IPS-NIHi7 (cell line): ENCODE measurements around the gene GNPTAB.
"Not testable (repeated sequence)": the region's sequence is repeated elsewhere in the genome, so short reads cannot be mapped to it uniquely, and the experiment has no call there.

Experiments
- DNase-seq: peaks from one replicate; pipeline ENCODE4 v3.0.0; 2012; ENCODE audit warnings: mixed read lengths; ENCODE audit errors: extremely low spot score

GNPTAB gene

DNA sequence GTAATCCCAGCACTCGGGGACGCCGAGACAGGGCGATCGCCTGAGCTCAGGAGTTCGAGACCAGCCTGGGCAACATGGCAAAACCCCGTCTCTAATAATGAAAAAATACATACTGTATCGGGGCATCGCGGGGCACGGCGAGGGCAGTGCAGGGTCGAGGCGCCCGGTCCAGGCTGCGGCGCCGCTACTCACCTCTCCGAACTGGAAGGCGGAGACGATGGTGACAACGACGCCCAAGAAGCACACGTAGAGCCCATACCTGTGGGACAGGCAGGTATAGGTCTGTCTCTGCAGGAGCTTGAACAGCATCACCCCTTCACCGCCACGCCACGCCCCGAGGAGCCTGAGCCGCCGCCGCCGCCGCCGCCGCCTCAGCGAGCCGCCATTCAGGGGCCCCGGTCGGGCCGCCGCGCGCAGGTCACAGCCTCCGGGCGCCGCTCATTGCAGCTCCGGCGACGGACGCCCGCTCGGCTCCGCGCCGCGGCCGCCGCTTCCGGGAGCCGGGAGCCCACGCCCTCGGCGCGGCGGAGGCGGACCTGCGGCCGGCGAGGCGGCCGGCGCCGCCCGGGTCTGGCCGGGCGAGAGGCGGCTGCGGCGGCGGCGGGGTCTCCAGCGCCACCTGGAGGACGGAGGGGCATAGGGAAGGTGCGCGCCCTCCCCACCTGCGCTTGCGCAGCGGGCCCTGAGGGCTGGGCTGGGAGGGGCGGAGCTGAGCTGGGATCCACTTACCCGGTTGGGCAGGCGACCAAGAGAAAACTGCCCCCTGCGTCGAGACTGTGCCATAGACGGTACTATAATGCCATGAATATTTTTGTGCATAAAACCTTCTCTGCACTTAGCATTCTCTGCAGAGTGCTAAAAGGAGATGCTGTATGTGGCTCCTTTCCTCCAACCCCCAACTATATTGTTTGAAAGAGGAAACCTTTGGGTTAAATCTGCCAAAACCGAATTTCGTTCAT is at the start of gene GNPTAB:
Gene GNPTAB, minus strand, starts transcription at position 593 of the 959 bp plus-strand sequence. Its CDS starts 284 bp downstream, at position 309.
- DNase-seq = peak; percentile 98

GRCh38 chr12:101878243-101878821 is 47.6 kb upstream of the GNPTAB start:
- no peak for DNase-seq

- peak; percentile 41 for DNase-seq
Measured at GRCh38 chr12:101877806-101878242, 47.1 kb upstream of the GNPTAB start.

DNA sequence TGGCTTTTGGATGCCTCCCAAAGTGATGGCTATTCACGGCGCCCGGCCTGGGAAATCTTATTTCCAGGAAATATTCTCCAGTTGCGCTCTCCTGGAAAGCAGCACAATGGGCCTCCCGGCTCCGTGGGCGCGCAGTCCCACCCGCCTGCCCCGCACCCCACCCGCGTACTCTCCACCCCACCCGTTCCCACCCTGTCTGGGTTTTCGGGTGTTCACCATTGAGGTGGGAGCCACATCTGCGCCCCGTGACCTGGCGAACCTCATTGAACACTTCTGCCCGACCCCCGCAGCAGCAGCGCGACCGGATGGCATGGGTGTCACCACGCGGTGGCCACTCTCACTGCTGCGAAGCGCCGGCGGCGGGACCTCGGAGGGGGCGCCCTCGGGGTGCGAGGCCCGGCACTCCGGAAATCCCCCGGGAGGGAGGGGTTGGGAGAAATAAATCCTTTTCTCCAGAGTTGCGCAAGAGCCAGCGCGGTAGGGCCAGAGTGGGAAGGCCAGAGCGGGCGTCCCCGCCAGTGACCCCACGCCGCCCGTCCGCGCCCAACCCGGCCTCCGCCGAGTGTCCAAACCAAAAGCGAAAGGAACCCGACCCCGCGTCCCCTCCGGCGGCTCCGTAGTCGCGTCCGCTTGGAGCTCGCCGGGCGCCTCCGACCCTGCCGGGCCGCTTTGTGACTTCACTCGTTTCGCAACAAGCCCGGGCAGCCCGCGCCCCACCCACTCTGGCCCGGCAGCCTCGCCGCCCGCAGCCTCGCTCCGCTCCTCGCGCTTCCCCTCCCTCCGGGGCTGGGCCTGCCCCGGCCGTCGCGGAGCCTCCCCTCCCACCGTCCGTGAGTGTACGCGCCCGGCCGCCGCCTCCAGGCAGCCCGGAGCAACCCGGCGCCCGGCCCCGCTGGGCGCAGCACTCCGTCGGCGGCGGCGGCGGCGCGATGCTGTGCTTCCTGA is 46.4 kb upstream of the GNPTAB start, which contains the start of gene DRAM1:
Gene DRAM1, plus strand, starts transcription at position 720 of the 945 bp plus-strand sequence. Its CDS starts 210 bp downstream, at position 930.
- DNase-seq = peak; percentile 82

- DNase-seq = no peak
Measured at GRCh38 chr12:101876322-101876860, 45.6 kb upstream of the GNPTAB start.

GRCh38 chr12:101875162-101875561 is 44.4 kb upstream of the GNPTAB start:
- no peak for DNase-seq

DNA sequence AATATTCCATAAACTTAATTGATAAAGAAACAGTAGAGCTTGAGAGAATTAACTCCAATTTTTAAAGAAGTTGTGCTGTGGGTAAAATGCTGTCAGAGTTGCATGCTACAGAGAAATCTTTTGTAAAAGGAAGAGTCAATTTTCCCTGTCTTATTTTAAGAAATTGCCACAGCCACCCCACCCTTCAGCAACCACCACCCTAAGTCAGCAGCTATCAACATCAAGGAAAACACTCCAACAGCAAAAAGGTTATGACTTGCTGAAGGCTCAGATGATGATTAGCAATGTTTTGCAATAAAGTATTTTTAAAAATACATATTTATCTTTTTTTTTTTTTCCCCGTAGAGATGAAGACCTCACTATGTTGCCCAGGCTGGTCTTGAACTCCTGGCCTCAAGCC is 40.2 kb upstream of the GNPTAB start:
- DNase-seq = no peak

DNA sequence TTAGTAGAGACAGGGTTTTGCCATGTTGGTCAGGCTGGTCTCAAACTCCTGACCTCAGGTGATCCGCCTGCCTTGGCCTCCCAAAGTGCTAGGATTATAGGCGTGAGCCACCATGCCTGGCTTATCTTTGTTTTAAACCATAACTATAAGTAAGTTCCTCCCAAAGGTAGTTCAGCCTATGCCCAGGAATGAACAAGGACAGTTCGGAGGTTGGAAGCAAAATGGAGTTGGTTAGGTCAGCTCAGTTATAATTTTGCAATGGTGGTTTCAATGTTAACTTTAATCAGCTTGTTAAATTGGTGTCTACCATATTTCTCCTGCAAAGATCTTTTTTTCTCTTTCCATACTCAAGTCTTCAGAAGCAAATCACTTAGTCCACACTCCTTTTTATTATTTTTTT is 36.9 kb upstream of the GNPTAB start:
- not testable (repeated sequence) for DNase-seq

DNA sequence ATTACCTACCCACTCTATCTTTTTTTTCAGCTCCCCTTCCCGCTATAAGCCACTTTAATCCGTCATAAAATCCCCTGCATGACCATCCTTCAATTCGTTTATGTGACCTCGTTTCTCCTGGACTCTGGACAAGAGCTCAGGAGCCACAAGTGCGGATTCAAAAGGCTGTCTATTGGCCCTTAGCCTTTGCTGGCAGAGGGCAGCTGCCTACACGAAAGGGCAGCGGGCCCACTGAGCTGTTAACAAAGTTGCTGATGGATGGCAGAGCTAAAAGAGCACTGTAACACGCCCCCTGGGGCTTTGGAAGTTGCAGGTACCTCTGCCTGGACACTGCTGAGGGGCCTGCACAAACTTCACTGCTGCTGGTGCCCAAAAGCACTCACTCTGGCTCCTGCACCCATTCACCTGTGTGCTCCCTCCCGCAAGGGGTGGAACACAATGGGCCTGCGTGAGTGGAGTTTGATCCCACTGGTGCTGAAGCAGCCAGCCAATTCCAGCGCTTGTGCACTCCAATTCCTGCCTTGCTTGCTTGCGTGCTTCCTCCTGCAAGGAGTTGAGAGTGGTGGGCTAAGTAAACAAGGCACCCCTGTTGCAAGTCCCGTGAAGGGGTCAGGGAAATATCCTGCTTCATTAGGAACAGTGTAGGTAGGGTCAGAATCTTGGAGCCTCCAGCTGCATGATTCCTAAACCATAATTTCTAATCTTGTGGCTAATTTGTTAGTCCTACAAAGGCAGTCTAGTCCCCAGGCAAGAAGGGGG is 36.0 kb upstream of the GNPTAB start:
- DNase-seq = no peak

- no peak for DNase-seq
Measured at GRCh38 chr12:101863981-101864380, 33.2 kb upstream of the GNPTAB start.

- no peak for DNase-seq
Measured at GRCh38 chr12:101862245-101862644, 31.5 kb upstream of the GNPTAB start.

DNA sequence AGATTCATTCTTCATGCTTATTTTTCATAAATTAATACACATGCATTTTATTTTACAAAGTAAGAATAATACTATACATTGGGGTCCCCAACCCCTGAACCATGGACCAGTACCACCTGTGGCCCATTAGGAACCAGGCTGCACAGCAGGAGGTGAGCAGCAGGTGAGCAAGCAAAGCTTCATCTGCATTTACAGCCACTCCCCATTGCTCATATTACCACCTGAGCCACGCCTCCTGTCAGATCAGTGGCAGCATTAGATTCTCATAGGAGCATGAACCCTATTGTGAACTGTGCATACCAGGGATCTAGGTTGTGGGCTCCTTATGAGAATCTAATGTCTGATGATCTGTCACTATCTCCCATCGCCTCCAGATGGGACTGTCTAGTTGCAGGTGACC is 30.9 kb upstream of the GNPTAB start:
- DNase-seq = not testable (repeated sequence)

- DNase-seq = no peak
Measured at GRCh38 chr12:101859664-101860607, 29.2 kb upstream of the GNPTAB start.

DNA sequence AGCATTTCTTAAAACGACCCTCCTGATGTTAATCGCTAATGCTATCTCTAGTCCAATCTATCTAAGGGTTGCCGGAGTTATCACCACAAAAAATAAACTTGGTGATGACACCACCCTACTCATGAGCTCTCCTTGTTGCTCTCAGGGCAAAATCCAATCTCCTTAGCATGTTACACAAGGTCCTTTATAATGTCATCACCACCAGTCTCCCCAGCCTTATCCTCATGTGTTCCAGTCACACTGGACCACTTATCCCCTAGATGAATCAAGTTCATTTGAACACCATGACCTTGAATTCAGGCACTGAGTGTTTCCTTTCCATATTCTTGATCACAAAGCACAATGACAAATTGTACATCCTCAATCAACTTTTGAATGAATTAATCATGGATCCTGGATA is 27.6 kb upstream of the GNPTAB start:
- DNase-seq = no peak

GRCh38 chr12:101857043-101857558 is 26.3 kb upstream of the GNPTAB start:
- DNase-seq = no peak

- not testable (repeated sequence) for DNase-seq
Measured at GRCh38 chr12:101856614-101857013, 25.9 kb upstream of the GNPTAB start.

GRCh38 chr12:101855976-101856375 is 25.2 kb upstream of the GNPTAB start:
- no peak for DNase-seq

DNA sequence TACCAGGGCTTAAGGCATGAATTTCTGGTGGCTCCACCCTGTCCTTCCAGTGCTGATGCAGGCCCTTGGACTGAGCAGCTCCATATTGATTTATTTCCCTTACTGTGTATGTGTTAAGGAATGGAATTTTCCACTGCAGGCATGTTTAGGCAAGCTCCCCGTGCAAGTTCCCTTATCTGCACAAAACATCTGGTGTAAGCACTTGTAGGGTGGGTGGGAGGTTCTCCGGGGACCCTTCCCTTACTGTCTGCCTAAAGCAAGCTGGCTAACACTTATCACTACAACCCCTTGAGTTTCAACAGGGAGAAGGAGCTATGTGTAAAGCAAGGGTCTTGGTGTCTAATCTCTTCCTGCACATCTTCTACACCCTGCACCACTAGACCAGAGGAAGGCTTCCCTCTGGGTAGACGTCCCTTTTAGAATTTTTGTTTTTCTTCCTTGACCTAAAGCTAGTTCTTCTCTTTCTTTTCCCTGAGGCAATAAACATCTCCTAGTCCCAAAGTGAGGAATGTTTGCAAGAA is 24.7 kb upstream of the GNPTAB start:
- no peak for DNase-seq

DNA sequence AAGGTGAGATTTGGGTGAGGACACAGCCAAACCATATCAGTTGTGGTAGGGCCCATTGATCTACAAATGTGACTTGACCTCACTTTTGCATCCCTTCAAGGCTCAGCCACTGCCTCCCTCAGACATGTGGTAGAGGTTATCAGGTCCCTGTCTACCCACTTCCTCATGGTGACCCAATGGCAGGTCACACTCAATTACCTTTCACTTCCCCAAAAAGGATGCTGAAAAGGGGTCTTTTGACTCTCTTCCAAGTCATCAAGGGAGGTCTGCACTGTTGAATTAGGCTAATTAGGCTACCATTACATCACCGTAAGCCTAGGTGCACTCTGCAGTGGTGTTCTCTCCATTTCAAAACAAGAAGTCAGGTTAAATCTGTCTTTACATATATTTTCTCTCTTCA is 24.0 kb upstream of the GNPTAB start:
- no peak for DNase-seq
